Activated T-helper 17 cell treated with anti-CD3 and anti-CD28 coated beads, Interleukin-2, amount 50 U/mL, for 72 hours (primary cell): ENCODE measurements around the gene UBE2G2. TPM values are rescaled to one million over a fixed set of nuclear protein-coding genes. Genes with fewer than 3 reads are reported as not detected.

ENCODE experiments used
- ATAC-seq: fragments of 150-1000 bp; cut with Tn5 transposase; replicated peaks from 2 replicates; pipeline ENCODE4 v1.10.0; 2021; ENCODE audit warnings: mild to moderate bottlenecking, moderate library complexity
- H3K27ac Mint-ChIP-seq: one replicate; pipeline ENCODE4 v1.8.0; 2022; ENCODE audit warnings: mixed read lengths
- H3K27me3 Mint-ChIP-seq: one replicate; pipeline ENCODE4 v1.8.0; 2022; ENCODE audit warnings: mixed read lengths
- H3K36me3 Mint-ChIP-seq: one replicate; pipeline ENCODE4 v1.8.0; 2022; ENCODE audit warnings: low read depth, mild to moderate bottlenecking, mixed read lengths
- H3K4me1 Mint-ChIP-seq: one replicate; pipeline ENCODE4 v1.8.0; 2022; ENCODE audit warnings: mixed read lengths
- H3K4me3 Mint-ChIP-seq: one replicate; pipeline ENCODE4 v1.8.0; 2022; ENCODE audit warnings: mild to moderate bottlenecking, mixed read lengths
- H3K9me3 Mint-ChIP-seq: one replicate; pipeline ENCODE4 v1.8.0; 2022; ENCODE audit warnings: mixed read lengths
- total RNA-seq, 2 donors: library from RNA; stranded (reverse); gene quantifications; one replicate each; pipeline ENCODE4 v1.2.3, GENCODE V29; 2022

The UBE2G2 gene
- total RNA-seq, 2 donors from 2014 or later = 88.9 to 136 TPM

DNA sequence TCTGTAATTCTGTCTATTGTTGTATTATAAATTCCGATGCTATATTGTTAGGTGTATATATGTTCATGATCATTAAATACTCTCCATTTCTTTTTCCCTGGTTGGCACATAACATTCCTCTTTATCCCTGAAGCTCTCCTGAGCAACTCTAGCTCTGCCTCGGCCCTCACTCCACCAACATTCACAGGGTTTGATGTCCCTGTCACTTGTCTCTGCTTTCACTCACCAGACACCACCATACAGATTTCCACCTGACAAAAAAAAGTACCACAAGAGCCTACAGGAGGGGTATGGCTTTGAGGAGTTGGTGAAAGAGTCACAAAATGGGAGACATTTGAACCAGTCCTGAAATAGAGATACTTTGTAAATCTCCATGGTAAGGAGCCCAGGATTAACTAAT, 81.5 kb downstream of the UBE2G2 start:
- Mint-ChIP-seq H3K36me3 (no peaks in the 10 kb centered on the region), H3K9me3 (no peaks in the 10 kb centered on the region), H3K27me3 (peaks cover 22% of the 10 kb centered on the region), H3K27ac (no peak overlapping the region), H3K4me3 (no peak overlapping the region), H3K4me1 (peaks cover 5% of the 10 kb centered on the region)
- no peak for ATAC-seq

Other genes starting within 250 kb of the UBE2G2 start
- gene KRTAP10-3, start 243.0 kb downstream of the UBE2G2 start, total RNA-seq = not detected
- gene KRTAP10-4, start 228.1 kb downstream of the UBE2G2 start, total RNA-seq = not detected
- not detected for gene KRTAP10-5, start 221.2 kb downstream of the UBE2G2 start, total RNA-seq
- not detected for gene KRTAP10-6, start 209.3 kb downstream of the UBE2G2 start, total RNA-seq
- gene KRTAP10-7, start 201.2 kb downstream of the UBE2G2 start, total RNA-seq = not detected
- gene KRTAP10-8, start 189.7 kb downstream of the UBE2G2 start, total RNA-seq = not detected
- gene KRTAP10-9, start 174.7 kb downstream of the UBE2G2 start, total RNA-seq = not detected
- not detected for gene KRTAP10-10, start 164.5 kb downstream of the UBE2G2 start, total RNA-seq
- gene KRTAP10-11, start 155.4 kb downstream of the UBE2G2 start, total RNA-seq = not detected
- gene KRTAP12-4, start 147.2 kb downstream of the UBE2G2 start, total RNA-seq = not detected
- gene KRTAP12-3, start 143.9 kb downstream of the UBE2G2 start, total RNA-seq = not detected
- gene KRTAP12-2, start 134.9 kb downstream of the UBE2G2 start, total RNA-seq = not detected
- gene KRTAP12-1, start 119.7 kb downstream of the UBE2G2 start, total RNA-seq = not detected
- gene KRTAP10-12, start 104.6 kb downstream of the UBE2G2 start, total RNA-seq = not detected
- gene TSPEAR, start 90.2 kb downstream of the UBE2G2 start, total RNA-seq = under 1 TPM in 1 of 2 donors, not detected in 1; 0.08 TPM
- gene SUMO3, start 16.2 kb upstream of the UBE2G2 start, total RNA-seq = 10 to 100 TPM; 52.6 to 86.2 TPM
- gene PTTG1IP, start 71.9 kb upstream of the UBE2G2 start, total RNA-seq = 10 to 100 TPM; 76.5 to 78.8 TPM
- gene ITGB2, start 119.1 kb upstream of the UBE2G2 start, total RNA-seq = 100 to 1,000 TPM; 240 to 302 TPM
- gene SLX9, start 138.2 kb upstream of the UBE2G2 start, total RNA-seq = 10 to 100 TPM; 28.6 to 56.7 TPM